CD4-positive, alpha-beta T cell treated with Interleukin-17A for 4 hours (primary cell): ENCODE measurements around the gene NAA30.
"Not testable (repeated sequence)": the region's sequence is repeated elsewhere in the genome, so short reads cannot be mapped to it uniquely, and the experiment has no call there.

ENCODE experiments used
- DNase-seq: peaks from one replicate; pipeline ENCODE4 v3.0.0-alpha.2; 2020; ENCODE audit warnings: mixed read lengths

Gene NAA30

GRCh38 chr14:57390037-57390805 lies at the start of gene NAA30:
Gene NAA30 (plus strand): TSS chr14:57390586. CDS start chr14:57390958, 372 bp downstream.
- peak; percentile 93 for DNase-seq

GRCh38 chr14:57343545-57344297 lies 46.7 kb upstream of the NAA30 start:
- not testable (repeated sequence) for DNase-seq

- no peak for DNase-seq
These were observed 45.3 kb upstream of the NAA30 start for GRCh38 chr14:57345106-57345505.

- DNase-seq: no peak
These were observed 43.6 kb upstream of the NAA30 start for GRCh38 chr14:57346741-57347140.

GRCh38 chr14:57352396-57353170 lies 37.8 kb upstream of the NAA30 start:
- DNase-seq: no peak

- no peak for DNase-seq
These were observed 35.1 kb upstream of the NAA30 start for GRCh38 chr14:57355081-57355800.

- DNase-seq: no peak
These were observed 28.0 kb upstream of the NAA30 start for GRCh38 chr14:57362361-57362760.

GRCh38 chr14:57364659-57365450 lies 25.5 kb upstream of the NAA30 start:
- DNase-seq: no peak

- not testable (repeated sequence) for DNase-seq
These were observed 20.2 kb upstream of the NAA30 start for GRCh38 chr14:57370187-57370586.

GRCh38 chr14:57371013-57371412 lies 19.4 kb upstream of the NAA30 start:
- no peak for DNase-seq

GRCh38 chr14:57375156-57375555 lies 15.2 kb upstream of the NAA30 start:
- DNase-seq: no peak

GRCh38 chr14:57378661-57379060 lies 11.7 kb upstream of the NAA30 start:
- no peak for DNase-seq

- DNase-seq: no peak
These were observed 9.5 kb upstream of the NAA30 start for GRCh38 chr14:57380935-57381334.

- DNase-seq: no peak
These were observed 8.1 kb upstream of the NAA30 start for GRCh38 chr14:57382283-57382682.

GRCh38 chr14:57383125-57383745 lies 7.2 kb upstream of the NAA30 start:
- no peak for DNase-seq

- no peak for DNase-seq
These were observed 2.3 kb upstream of the NAA30 start for GRCh38 chr14:57388067-57388466.

- peak; percentile 4 for DNase-seq
These were observed 745 bp upstream of the NAA30 start for GRCh38 chr14:57389646-57390036.

- DNase-seq: peak; percentile 42
These were observed 575 bp downstream of the NAA30 start for GRCh38 chr14:57390806-57391516.

GRCh38 chr14:57391517-57392195 lies 1.3 kb downstream of the NAA30 start:
- no peak for DNase-seq

- no peak for DNase-seq
These were observed 2.4 kb downstream of the NAA30 start for GRCh38 chr14:57392830-57393229.
